SK-N-SH (cell line): ENCODE results near the gene TSPAN7.

Experiments
- EZH2phosphoT487 ChIP-seq: fragments of 200-600 bp; sonication (generic); IDR thresholded peaks from 2 replicates; pipeline ENCODE4 v1.6.1; 2017; ENCODE audit warnings: low read depth, mixed run types, mild to moderate bottlenecking, antibody characterized with exemption, moderate library complexity, borderline replicate concordance
- TF ChIP-seq, protein P1 (sequence below): fragments of 200-600 bp; sonication (generic); IDR thresholded peaks from 2 replicates; pipeline ENCODE4 v1.6.1; 2017; ENCODE audit warnings: antibody characterized with exemption, mild to moderate bottlenecking, moderate library complexity
- TF ChIP-seq, protein P2 (sequence below): fragments of 150-350 bp; IDR thresholded peaks from 2 replicates; pipeline ENCODE4 v1.6.1; 2017; ENCODE audit warnings: antibody characterized with exemption, low read length, low read depth, borderline replicate concordance
- TF ChIP-seq, protein P3 (sequence below): IDR thresholded peaks from 2 replicates; pipeline ENCODE4; 2012

DNA sequence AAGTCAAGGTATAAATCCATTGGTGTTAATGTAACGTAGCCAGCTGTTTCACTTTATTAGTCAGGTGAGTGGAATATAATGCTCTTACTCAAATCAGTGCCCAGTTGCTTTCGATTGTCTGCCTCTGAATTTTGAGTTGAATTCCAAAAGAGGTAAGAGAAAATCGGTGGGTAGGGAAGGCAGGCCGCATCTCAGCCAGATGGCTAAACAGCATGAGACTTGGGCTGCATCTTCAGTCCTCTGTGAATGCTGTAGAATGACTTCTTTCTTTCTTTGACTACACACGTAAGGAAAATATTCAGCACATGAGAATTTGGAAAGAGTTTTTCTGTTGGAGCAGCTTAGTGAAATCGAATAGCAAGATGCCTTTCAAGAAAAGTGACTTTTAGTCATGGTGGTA lies 49.5 kb downstream of the TSPAN7 start:
- TF ChIP-seq, protein P1, sequence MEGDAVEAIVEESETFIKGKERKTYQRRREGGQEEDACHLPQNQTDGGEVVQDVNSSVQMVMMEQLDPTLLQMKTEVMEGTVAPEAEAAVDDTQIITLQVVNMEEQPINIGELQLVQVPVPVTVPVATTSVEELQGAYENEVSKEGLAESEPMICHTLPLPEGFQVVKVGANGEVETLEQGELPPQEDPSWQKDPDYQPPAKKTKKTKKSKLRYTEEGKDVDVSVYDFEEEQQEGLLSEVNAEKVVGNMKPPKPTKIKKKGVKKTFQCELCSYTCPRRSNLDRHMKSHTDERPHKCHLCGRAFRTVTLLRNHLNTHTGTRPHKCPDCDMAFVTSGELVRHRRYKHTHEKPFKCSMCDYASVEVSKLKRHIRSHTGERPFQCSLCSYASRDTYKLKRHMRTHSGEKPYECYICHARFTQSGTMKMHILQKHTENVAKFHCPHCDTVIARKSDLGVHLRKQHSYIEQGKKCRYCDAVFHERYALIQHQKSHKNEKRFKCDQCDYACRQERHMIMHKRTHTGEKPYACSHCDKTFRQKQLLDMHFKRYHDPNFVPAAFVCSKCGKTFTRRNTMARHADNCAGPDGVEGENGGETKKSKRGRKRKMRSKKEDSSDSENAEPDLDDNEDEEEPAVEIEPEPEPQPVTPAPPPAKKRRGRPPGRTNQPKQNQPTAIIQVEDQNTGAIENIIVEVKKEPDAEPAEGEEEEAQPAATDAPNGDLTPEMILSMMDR, result no peak
- TF ChIP-seq EZH2phosphoT487, result no peak
- TF ChIP-seq, protein P2, sequence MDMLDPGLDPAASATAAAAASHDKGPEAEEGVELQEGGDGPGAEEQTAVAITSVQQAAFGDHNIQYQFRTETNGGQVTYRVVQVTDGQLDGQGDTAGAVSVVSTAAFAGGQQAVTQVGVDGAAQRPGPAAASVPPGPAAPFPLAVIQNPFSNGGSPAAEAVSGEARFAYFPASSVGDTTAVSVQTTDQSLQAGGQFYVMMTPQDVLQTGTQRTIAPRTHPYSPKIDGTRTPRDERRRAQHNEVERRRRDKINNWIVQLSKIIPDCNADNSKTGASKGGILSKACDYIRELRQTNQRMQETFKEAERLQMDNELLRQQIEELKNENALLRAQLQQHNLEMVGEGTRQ, result no peak
- TF ChIP-seq, protein P3, sequence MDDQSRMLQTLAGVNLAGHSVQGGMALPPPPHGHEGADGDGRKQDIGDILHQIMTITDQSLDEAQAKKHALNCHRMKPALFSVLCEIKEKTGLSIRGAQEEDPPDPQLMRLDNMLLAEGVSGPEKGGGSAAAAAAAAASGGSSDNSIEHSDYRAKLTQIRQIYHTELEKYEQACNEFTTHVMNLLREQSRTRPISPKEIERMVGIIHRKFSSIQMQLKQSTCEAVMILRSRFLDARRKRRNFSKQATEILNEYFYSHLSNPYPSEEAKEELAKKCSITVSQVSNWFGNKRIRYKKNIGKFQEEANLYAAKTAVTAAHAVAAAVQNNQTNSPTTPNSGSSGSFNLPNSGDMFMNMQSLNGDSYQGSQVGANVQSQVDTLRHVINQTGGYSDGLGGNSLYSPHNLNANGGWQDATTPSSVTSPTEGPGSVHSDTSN, result no peak
